ENCODE results near the gene CAB39. TPM values are rescaled to one million over a fixed set of nuclear protein-coding genes. Genes with fewer than 3 reads are reported as not detected.

The CAB39 gene
- total and polyA plus RNA-seq, 2 experiments from 2014 or later = 18.7 to 67.5 TPM

DNA sequence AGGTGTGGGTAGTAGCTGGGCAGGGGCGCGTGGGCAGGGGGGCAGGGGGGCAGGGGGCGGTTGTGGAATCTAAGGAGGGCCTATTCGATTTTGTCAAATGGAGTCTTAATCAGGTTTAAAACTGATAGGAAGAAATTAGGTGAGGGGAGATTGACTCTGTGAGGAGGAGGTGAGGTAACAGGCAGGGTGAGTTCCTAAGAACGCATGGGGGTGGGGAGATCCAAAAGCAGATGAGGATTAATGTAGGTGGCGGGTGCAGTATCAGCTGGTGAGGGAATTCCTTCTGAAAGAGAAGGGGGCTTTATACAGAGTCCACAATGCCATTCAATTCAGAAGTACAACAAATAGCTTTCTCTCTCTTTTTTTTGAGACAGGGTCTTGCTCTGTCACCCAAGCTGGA, 72.7 kb downstream of the CAB39 start:
- Histone ChIP-seq H3K27me3 (ENCODE audit: insufficient read depth) (no peaks in the 10 kb centered on the region), H3K9me2 (ENCODE audit: insufficient read depth) (no peaks in the 10 kb centered on the region), H3F3A (replicated peaks; ENCODE audit: low read depth) (no peaks in the 10 kb centered on the region), H3K27ac (ENCODE audit: low read depth) (peak overlapping the region; percentile 72; the same call in 1 of the 2 replicates), H3K4me3 (no peak overlapping the region), H3K36me3 (ENCODE audit: insufficient read depth) (peaks cover 9% of the 10 kb centered on the region; the same call in 1 of the 2 replicates), H4K20me1 (replicated peaks; ENCODE audit: insufficient read depth) (no peaks in the 10 kb centered on the region; the same call in 1 of the 2 replicates), H3K4me1 (ENCODE audit: insufficient read depth) (no peaks in the 10 kb centered on the region), H2AFZ (no peak overlapping the region), H3K4me2 (no peak overlapping the region), H3K79me2 (replicated peaks; ENCODE audit: insufficient read depth) (peaks cover 66% of the 10 kb centered on the region)
- Mint-ChIP-seq H3K4me3 (no peak overlapping the region), H3K27ac (peak overlapping the region; percentile 75), H3K4me1 (peaks cover 18% of the 10 kb centered on the region), H3K27me3 (ENCODE audit: insufficient read depth, low read depth, poor library complexity) (peaks cover 2% of the 10 kb centered on the region), H3K36me3 (ENCODE audit: low read depth) (peaks cover 75% of the 10 kb centered on the region), H3K9me3 (peaks cover 26% of the 10 kb centered on the region)
- TF ChIP-seq EZH2phosphoT487 (IDR thresholded peaks at IDR 0.05; ENCODE audit: unreplicated experiment) (no peak), ZNF114 (CRISPR knock-in tag; IDR thresholded peaks at IDR 0.05) (no peak), POLR2AphosphoS5 (IDR thresholded peaks at IDR 0.05; ENCODE audit: low read depth) (no peak), JUNB (IDR thresholded peaks at IDR 0.05; ENCODE audit: unreplicated experiment) (no peak), CTCF (conservative IDR thresholded peaks at IDR 0.05; ENCODE audit: low read depth in 2 of 2) (no peak), ZNF331 (CRISPR knock-in tag; IDR thresholded peaks at IDR 0.05; ENCODE audit: low read depth) (no peak), NANOG (IDR thresholded peaks at IDR 0.05; ENCODE audit: borderline replicate concordance) (no peak), EZH2 (IDR thresholded peaks at IDR 0.05; ENCODE audit: low read depth, unreplicated experiment) (no peak), STAT1 (IDR thresholded peaks at IDR 0.05; ENCODE audit: unreplicated experiment) (no peak), CREB1 (CRISPR knock-in tag; IDR thresholded peaks at IDR 0.05; ENCODE audit: low read depth) (no peak)
- TF ChIP-seq, protein P1, sequence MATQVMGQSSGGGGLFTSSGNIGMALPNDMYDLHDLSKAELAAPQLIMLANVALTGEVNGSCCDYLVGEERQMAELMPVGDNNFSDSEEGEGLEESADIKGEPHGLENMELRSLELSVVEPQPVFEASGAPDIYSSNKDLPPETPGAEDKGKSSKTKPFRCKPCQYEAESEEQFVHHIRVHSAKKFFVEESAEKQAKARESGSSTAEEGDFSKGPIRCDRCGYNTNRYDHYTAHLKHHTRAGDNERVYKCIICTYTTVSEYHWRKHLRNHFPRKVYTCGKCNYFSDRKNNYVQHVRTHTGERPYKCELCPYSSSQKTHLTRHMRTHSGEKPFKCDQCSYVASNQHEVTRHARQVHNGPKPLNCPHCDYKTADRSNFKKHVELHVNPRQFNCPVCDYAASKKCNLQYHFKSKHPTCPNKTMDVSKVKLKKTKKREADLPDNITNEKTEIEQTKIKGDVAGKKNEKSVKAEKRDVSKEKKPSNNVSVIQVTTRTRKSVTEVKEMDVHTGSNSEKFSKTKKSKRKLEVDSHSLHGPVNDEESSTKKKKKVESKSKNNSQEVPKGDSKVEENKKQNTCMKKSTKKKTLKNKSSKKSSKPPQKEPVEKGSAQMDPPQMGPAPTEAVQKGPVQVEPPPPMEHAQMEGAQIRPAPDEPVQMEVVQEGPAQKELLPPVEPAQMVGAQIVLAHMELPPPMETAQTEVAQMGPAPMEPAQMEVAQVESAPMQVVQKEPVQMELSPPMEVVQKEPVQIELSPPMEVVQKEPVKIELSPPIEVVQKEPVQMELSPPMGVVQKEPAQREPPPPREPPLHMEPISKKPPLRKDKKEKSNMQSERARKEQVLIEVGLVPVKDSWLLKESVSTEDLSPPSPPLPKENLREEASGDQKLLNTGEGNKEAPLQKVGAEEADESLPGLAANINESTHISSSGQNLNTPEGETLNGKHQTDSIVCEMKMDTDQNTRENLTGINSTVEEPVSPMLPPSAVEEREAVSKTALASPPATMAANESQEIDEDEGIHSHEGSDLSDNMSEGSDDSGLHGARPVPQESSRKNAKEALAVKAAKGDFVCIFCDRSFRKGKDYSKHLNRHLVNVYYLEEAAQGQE (IDR thresholded peaks at IDR 0.05; ENCODE audit: unreplicated experiment) = no peak
- TF ChIP-seq, protein P2, sequence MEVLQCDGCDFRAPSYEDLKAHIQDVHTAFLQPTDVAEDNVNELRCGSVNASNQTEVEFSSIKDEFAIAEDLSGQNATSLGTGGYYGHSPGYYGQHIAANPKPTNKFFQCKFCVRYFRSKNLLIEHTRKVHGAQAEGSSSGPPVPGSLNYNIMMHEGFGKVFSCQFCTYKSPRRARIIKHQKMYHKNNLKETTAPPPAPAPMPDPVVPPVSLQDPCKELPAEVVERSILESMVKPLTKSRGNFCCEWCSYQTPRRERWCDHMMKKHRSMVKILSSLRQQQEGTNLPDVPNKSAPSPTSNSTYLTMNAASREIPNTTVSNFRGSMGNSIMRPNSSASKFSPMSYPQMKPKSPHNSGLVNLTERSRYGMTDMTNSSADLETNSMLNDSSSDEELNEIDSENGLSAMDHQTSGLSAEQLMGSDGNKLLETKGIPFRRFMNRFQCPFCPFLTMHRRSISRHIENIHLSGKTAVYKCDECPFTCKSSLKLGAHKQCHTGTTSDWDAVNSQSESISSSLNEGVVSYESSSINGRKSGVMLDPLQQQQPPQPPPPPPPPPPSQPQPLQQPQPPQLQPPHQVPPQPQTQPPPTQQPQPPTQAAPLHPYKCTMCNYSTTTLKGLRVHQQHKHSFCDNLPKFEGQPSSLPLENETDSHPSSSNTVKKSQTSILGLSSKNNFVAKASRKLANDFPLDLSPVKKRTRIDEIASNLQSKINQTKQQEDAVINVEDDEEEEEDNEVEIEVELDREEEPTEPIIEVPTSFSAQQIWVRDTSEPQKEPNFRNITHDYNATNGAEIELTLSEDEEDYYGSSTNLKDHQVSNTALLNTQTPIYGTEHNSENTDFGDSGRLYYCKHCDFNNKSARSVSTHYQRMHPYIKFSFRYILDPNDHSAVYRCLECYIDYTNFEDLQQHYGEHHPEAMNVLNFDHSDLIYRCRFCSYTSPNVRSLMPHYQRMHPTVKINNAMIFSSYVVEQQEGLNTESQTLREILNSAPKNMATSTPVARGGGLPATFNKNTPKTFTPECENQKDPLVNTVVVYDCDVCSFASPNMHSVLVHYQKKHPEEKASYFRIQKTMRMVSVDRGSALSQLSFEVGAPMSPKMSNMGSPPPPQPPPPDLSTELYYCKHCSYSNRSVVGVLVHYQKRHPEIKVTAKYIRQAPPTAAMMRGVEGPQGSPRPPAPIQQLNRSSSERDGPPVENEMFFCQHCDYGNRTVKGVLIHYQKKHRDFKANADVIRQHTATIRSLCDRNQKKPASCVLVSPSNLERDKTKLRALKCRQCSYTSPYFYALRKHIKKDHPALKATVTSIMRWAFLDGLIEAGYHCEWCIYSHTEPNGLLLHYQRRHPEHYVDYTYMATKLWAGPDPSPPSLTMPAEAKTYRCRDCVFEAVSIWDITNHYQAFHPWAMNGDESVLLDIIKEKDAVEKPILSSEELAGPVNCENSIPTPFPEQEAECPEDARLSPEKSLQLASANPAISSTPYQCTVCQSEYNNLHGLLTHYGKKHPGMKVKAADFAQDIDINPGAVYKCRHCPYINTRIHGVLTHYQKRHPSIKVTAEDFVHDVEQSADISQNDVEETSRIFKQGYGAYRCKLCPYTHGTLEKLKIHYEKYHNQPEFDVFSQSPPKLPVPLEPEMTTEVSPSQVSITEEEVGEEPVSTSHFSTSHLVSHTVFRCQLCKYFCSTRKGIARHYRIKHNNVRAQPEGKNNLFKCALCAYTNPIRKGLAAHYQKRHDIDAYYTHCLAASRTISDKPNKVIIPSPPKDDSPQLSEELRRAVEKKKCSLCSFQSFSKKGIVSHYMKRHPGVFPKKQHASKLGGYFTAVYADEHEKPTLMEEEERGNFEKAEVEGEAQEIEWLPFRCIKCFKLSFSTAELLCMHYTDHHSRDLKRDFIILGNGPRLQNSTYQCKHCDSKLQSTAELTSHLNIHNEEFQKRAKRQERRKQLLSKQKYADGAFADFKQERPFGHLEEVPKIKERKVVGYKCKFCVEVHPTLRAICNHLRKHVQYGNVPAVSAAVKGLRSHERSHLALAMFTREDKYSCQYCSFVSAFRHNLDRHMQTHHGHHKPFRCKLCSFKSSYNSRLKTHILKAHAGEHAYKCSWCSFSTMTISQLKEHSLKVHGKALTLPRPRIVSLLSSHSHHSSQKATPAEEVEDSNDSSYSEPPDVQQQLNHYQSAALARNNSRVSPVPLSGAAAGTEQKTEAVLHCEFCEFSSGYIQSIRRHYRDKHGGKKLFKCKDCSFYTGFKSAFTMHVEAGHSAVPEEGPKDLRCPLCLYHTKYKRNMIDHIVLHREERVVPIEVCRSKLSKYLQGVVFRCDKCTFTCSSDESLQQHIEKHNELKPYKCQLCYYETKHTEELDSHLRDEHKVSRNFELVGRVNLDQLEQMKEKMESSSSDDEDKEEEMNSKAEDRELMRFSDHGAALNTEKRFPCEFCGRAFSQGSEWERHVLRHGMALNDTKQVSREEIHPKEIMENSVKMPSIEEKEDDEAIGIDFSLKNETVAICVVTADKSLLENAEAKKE (CRISPR knock-in tag; IDR thresholded peaks at IDR 0.05) = no peak
- TF ChIP-seq, protein P3, sequence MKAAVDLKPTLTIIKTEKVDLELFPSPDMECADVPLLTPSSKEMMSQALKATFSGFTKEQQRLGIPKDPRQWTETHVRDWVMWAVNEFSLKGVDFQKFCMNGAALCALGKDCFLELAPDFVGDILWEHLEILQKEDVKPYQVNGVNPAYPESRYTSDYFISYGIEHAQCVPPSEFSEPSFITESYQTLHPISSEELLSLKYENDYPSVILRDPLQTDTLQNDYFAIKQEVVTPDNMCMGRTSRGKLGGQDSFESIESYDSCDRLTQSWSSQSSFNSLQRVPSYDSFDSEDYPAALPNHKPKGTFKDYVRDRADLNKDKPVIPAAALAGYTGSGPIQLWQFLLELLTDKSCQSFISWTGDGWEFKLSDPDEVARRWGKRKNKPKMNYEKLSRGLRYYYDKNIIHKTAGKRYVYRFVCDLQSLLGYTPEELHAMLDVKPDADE (IDR thresholded peaks at IDR 0.05) = no peak
- ATAC-seq (no peak), DNase-seq (ENCODE audit: low spot score) (peak; percentile 24)
